Lung (tissue), 12 donors: Measurements from ENCODE around the gene ATP11B. TPM values are rescaled to one million over a fixed set of nuclear protein-coding genes. Genes with fewer than 3 reads are reported as not detected.

Experiments
- ATAC-seq: fragments of 200-7000 bp; cut with Tn5 transposase; one replicate; pipeline ENCODE4 v1.9.1; 2020; ENCODE audit warnings: moderate number of reproducible peaks; ENCODE audit not compliant: insufficient read depth, low FRiP score
- DNase-seq, 3 donors: peaks; one replicate each; pipeline ENCODE4 v3.0.0-alpha.2; 2013 to 2017
- H3K27ac ChIP-seq, 2 donors: one replicate each; pipeline ENCODE4 v1.5.1; 2013; ENCODE audit warnings: mild to moderate bottlenecking in 2 of 2, moderate library complexity in 2 of 2, control low read depth in 1 of 2, inconsistent platforms in 1 of 2, low read depth in 1 of 2, low read length in 1 of 2
- H3K27me3 ChIP-seq, 3 donors: one replicate each; pipeline ENCODE4 v1.5.1; 2013; ENCODE audit warnings: low read length in 2 of 3; ENCODE audit not compliant: control insufficient read depth in 3 of 3, insufficient read depth in 3 of 3
- H3K36me3 ChIP-seq, 4 donors: one replicate each; pipeline ENCODE4 v1.5.1; 2013; ENCODE audit warnings: low read length in 4 of 4, mild to moderate bottlenecking in 1 of 4, moderate library complexity in 1 of 4; ENCODE audit not compliant: control insufficient read depth in 4 of 4, insufficient read depth in 4 of 4
- H3K4me1 ChIP-seq, 5 donors: one replicate each; pipeline ENCODE4 v1.5.1; 2013; ENCODE audit warnings: low read length in 5 of 5, mild to moderate bottlenecking in 2 of 5, moderate library complexity in 1 of 5; ENCODE audit not compliant: control insufficient read depth in 5 of 5, insufficient read depth in 5 of 5
- H3K4me3 ChIP-seq: one replicate; pipeline ENCODE4 v1.5.1; 2013; ENCODE audit warnings: mild to moderate bottlenecking, control low read depth, moderate library complexity
- H3K9ac ChIP-seq, 2 donors: one replicate each; pipeline ENCODE4 v1.5.1; 2013; ENCODE audit warnings: low read length in 2 of 2, control low read depth in 1 of 2; ENCODE audit not compliant: insufficient read depth in 1 of 2
- H3K9me3 ChIP-seq, 4 donors: one replicate each; pipeline ENCODE4 v1.5.1; 2013; ENCODE audit warnings: low read length in 3 of 4, mild to moderate bottlenecking in 1 of 4, moderate library complexity in 1 of 4; ENCODE audit not compliant: control insufficient read depth in 4 of 4, insufficient read depth in 3 of 4
- CTCF ChIP-seq: IDR thresholded peaks from 2 replicates; pipeline ENCODE4 v1.5.1; 2012; ENCODE audit warnings: mild to moderate bottlenecking; ENCODE audit errors: control extremely low read depth, extremely low read depth
- WGBS, 2 donors: extraction: QIAGEN DNeasy Blood & Tissue Kit; methylation state at CpG; one replicate each; pipeline ENCODE4 v1.1.7; 2013; 5-methylcytosine and 5-hydroxymethylcytosine counted together
- polyA plus RNA-seq, 2 donors: library from polyadenylated mRNA; stranded (reverse); fragments of 200-250 nt; gene quantifications; one replicate each; pipeline ENCODE4 v1.2.1, GENCODE V29; 2013
- total RNA-seq, 2 donors: library from RNA; depleted of rRNA in 1 of 2; stranded (reverse); fragments of >200 nt in 1 of 2; gene quantifications; one replicate each; pipeline ENCODE4 v1.2.1, GENCODE V29; 2014 to 2021
- donor health status: control.
- donor health status: control.
- donor health status: Bipolar disorder and iron deficiency.
- donor health status: healthy.
- donor health status: DM: yes; HTN: yes; CAD: no.

Gene ATP11B
- total and polyA plus RNA-seq, 4 donors: 8.3 to 111 (median 39.7) TPM

GRCh38 chr3:182814419-182815062 is 21.2 kb downstream of the ATP11B start:
- 88 to 93% methylated on average over 4 of the region's 4 CpGs for WGBS, 2 donors
- Histone ChIP-seq H3K4me1 (peaks cover 0 to 9% (median 4%) of the 10 kb centered on the region in 5 donors), H3K4me3 (no peak overlapping the region), H3K9ac (no peak overlapping the region), H3K27ac (no peak overlapping the region), H3K27me3 (no peaks in the 10 kb centered on the region), H3K36me3 (no peaks in the 10 kb centered on the region), H3K9me3 (no peaks in the 10 kb centered on the region)
- no peak for ATAC-seq
- DNase-seq: no peak
- no peak for TF ChIP-seq CTCF

GRCh38 chr3:182816181-182816580 is 22.9 kb downstream of the ATP11B start:
- WGBS, 2 donors: 29 to 58% methylated on average over 1 of the region's 1 CpG
- TF ChIP-seq CTCF: no peak
- H3K4me1 ChIP-seq: peaks cover 0 to 8% (median 4%) of the 10 kb centered on the region in 5 donors
- DNase-seq (no peak), ATAC-seq (no peak)
- H3K27ac ChIP-seq: no peak overlapping the region
- no peaks in the 10 kb centered on the region for H3K27me3 ChIP-seq
- no peaks in the 10 kb centered on the region for H3K36me3 ChIP-seq
- no peak overlapping the region for H3K9ac ChIP-seq
- no peaks in the 10 kb centered on the region for H3K9me3 ChIP-seq
- no peak overlapping the region for H3K4me3 ChIP-seq

- no peak overlapping the region for H3K9ac ChIP-seq
- no peaks in the 10 kb centered on the region for H3K27me3 ChIP-seq
- peaks cover 0 to 4% (median 1%) of the 10 kb centered on the region in 4 donors for H3K36me3 ChIP-seq
- H3K4me3 ChIP-seq: no peak overlapping the region
- peaks cover 0 to 6% (median 2%) of the 10 kb centered on the region in 5 donors for H3K4me1 ChIP-seq
- WGBS, 2 donors: 80 to 92% methylated on average over 4 of the region's 4 CpGs
- no peak for TF ChIP-seq CTCF
- H3K9me3 ChIP-seq: no peaks in the 10 kb centered on the region
- DNase-seq (peak in 2 of 3 donors; percentile 10 to 15), ATAC-seq (no peak)
- no peak overlapping the region for H3K27ac ChIP-seq
These were observed 25.1 kb downstream of the ATP11B start for GRCh38 chr3:182818296-182818978.
